Measurements from ENCODE around the gene IMPA2. TPM values are rescaled to one million over a fixed set of nuclear protein-coding genes. Genes with fewer than 3 reads are reported as not detected.

Gene IMPA2
- total RNA-seq, 6 experiments from 2014 or later = 1.2 to 2.5 (median 1.5) TPM

GRCh38 chr18:12049978-12050811 is 68.9 kb downstream of the IMPA2 start:
- no peaks in the 10 kb centered on the region for H3K36me3 Mint-ChIP-seq (ENCODE audit: low read depth)
- DNase-seq = no peak
- peaks cover 9% of the 10 kb centered on the region for H3K4me1 Mint-ChIP-seq (ENCODE audit: low read depth)
- peaks cover 13% of the 10 kb centered on the region for H3K27me3 Mint-ChIP-seq (ENCODE audit: insufficient read depth)
- no peak for TF ChIP-seq CTCF (IDR thresholded peaks at IDR 0.05)
- no peaks in the 10 kb centered on the region for H3K9me3 Mint-ChIP-seq
- H3K27ac Mint-ChIP-seq = no peak overlapping the region
- H3K4me3 Mint-ChIP-seq = no peak overlapping the region

DNA sequence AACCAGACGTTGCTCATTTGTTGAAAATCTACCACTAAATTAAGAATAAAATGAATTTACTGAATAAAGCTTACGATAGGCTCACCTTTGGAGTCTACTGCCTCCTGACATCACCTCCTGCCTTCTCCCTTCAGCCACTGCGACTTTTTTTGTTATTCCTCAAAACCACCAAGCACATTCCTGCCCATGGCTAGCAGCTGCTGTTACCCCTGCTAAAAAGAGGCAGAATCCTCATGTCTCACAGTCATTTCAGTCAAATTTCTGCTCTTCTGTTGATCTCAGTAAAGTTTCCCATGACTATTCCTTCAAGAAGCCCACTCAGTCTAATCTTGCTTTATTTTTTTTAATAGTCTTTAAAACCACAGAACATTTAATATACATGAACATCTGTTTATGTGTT is 71.6 kb downstream of the IMPA2 start:
- Mint-ChIP-seq H3K9me3 (no peaks in the 10 kb centered on the region), H3K4me1 (ENCODE audit: low read depth) (peaks cover 9% of the 10 kb centered on the region), H3K27ac (no peak overlapping the region), H3K27me3 (ENCODE audit: insufficient read depth) (peaks cover 18% of the 10 kb centered on the region), H3K36me3 (ENCODE audit: low read depth) (no peaks in the 10 kb centered on the region), H3K4me3 (no peak overlapping the region)
- TF ChIP-seq CTCF (IDR thresholded peaks at IDR 0.05) = no peak
- DNase-seq = no peak

DNA sequence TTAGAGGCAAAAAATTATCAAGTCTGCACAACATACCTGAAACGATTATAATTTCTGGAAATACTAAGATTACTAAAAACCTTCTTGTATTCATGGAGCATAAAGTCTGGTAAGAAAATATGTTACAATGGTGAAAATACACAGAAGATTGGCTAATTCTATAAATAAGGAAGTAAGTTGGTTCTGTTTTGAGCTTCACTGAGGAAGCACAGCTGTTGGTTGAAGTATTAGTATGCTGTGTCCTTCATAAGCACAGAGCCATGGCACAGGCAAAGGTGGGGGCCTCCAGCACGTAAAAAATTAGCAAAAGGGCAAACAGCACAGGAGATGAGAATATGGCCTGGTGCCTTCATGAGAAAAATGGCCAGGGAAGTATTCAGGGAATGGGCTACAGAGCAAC is 72.0 kb downstream of the IMPA2 start:
- Mint-ChIP-seq H3K9me3 (no peaks in the 10 kb centered on the region), H3K36me3 (ENCODE audit: low read depth) (no peaks in the 10 kb centered on the region), H3K27ac (no peak overlapping the region), H3K4me3 (no peak overlapping the region), H3K27me3 (ENCODE audit: insufficient read depth) (peaks cover 19% of the 10 kb centered on the region), H3K4me1 (ENCODE audit: low read depth) (peaks cover 9% of the 10 kb centered on the region)
- no peak for TF ChIP-seq CTCF (IDR thresholded peaks at IDR 0.05)
- DNase-seq = no peak

DNA sequence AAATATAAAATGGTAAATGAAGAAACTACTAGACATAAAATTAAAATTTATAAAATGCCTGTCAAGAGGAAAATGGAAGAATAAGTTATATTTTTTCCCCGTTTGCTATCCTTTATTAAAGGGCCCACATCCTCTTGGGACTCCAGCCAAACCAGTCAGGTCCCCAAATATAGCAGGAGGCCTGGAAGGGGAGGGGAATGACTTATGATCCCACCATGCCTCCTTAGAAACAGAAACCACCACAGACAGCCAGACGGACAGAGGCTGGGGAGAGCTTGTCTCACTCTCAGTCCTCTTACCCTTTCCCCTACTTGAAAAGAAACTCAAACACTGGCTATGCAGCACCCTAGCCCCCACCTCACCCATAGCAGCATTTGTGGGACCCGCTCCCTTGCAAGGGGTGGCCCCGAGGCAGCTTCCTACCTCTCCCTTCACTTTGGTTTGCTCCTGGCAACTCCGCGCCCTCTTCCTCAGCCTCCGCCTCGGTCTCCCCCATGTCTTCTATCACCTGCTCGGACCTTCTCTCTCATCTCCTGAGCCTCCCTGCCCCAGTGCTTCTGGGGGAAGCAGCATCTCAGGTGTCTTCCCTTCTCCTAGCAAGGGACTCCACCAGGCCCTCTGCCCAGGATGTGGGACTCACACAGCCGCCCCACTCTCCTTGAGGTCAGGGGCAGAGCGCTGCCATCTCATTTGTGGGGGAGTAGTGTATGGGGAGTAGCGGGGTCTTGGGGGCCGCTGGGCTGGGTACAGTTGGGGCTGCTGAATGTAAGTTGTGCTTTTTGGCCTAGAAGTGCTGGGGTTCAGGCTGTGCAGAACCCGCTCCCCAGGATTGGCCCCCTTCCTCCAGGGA is 75.0 kb downstream of the IMPA2 start:
- TF ChIP-seq CTCF (IDR thresholded peaks at IDR 0.05) = no peak
- Mint-ChIP-seq H3K36me3 (ENCODE audit: low read depth) (no peaks in the 10 kb centered on the region), H3K9me3 (no peaks in the 10 kb centered on the region), H3K4me3 (no peak overlapping the region), H3K27me3 (ENCODE audit: insufficient read depth) (peaks cover 17% of the 10 kb centered on the region), H3K27ac (no peak overlapping the region), H3K4me1 (ENCODE audit: low read depth) (no peaks in the 10 kb centered on the region)
- no peak for DNase-seq

DNA sequence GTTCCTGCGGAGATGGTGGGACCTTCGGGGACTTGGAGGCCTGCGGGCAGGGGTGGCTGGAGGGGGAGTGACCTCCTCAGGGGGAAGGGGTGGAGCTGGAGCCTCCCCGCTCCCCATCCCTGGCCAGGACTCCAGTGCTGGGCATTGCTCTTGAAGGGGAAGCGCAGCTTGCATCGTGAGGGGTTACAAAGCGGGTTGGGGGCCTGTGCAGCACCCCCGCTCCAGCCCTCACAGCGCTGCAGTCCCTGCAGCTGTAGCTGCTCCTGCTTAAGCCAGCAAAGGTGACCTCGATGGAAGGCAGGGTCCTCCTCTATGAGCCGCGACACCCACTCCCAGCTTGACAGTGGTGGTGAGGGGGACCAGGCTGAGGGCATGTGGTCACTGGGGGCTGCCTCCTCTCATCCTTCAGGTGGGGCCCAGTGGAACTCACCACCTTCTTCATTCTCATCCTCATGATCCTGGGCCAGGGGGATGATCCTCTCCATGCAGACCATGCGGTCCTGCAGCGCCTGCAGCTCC is 75.6 kb downstream of the IMPA2 start:
- H3K9me3 Mint-ChIP-seq = no peaks in the 10 kb centered on the region
- no peak overlapping the region for H3K4me3 Mint-ChIP-seq
- peaks cover 17% of the 10 kb centered on the region for H3K27me3 Mint-ChIP-seq (ENCODE audit: insufficient read depth)
- no peaks in the 10 kb centered on the region for H3K36me3 Mint-ChIP-seq (ENCODE audit: low read depth)
- no peak for TF ChIP-seq CTCF (IDR thresholded peaks at IDR 0.05)
- H3K4me1 Mint-ChIP-seq (ENCODE audit: low read depth) = no peaks in the 10 kb centered on the region
- no peak overlapping the region for H3K27ac Mint-ChIP-seq
- DNase-seq = no peak
